HS-5 (cell line): ENCODE results near the gene VAC14.
"Not testable (repeated sequence)": the region's sequence is repeated elsewhere in the genome, so short reads cannot be mapped to it uniquely, and the experiment has no call there.

Experiments used
- DNase-seq: peaks from one replicate; pipeline ENCODE4 v3.0.0-alpha.2; 2012; ENCODE audit warnings: low read depth

VAC14 gene

GRCh38 chr16:70800781-70801480 lies at the start of gene VAC14:
VAC14 (minus strand) TSS chr16:70801158; CDS start chr16:70800900, 258 bp downstream.
- DNase-seq = peak; percentile 58

DNA sequence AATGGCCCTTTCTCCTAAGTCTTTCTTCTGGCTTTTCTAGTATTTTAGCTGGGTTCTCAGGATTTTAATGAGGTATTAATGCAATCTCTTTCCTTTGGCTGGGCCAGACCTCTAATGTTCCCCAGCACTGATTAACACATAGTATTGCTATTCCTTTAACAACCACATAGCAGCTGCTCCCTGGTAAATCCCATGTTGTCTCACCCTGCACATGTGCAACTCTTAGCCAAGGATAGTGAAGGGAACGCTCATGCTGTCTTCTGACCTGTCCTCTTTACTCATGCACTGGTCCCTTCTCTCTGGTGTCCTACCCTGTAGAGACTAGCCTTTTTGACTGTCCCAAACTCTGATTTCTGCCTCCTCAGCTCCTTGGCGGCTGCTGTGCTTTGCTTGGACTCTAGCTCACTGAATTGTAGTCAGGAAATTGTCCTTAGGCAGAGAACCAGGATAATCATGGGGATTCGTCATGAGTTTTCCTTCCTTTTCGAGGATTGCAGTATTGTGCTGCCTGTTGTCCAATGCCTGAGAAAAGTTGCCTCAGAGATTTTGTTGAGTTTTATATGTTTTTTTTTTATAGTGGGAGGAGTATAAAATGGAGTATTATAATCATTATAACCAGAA lies 22.6 kb upstream of the VAC14 start:
- DNase-seq = not testable (repeated sequence)

DNA sequence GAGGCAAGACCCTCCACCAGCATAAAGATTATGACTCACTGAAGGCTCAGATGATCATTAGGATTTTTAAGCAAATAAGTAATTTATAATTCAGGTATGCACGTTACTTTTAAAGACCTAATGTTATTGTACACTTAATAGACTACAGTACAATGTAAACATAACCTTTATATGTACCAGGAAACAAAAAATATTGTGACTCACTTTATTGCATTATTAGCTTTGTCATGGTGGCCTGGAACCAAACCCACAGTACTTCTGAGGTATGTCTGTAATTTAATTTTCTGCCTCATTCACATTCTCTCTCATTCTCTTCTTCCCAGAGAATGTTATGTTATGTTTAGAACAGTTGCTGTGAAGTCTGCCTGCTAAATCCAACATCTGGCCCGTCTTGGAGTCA lies 21.8 kb upstream of the VAC14 start:
- DNase-seq = not testable (repeated sequence)

DNA sequence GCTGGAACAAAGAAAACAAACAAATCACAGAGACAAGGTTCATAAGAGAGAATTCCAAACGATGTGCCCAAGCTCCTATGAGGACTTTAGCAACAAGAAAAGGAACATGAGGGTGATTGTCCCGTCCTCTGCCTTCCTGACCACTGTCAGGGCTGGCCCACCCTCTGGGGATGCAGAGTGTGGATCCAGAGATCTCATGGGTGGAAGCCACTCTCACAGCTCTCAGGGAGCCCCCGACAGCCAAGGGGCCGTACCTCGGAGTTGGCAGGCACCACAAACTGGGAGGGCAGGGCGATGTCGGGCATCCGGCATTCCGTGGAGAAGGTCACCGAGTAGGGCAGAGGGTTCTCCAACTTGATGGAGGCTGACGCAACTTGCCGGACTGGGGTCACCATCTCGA lies 17.1 kb upstream of the VAC14 start:
- not testable (repeated sequence) for DNase-seq

DNA sequence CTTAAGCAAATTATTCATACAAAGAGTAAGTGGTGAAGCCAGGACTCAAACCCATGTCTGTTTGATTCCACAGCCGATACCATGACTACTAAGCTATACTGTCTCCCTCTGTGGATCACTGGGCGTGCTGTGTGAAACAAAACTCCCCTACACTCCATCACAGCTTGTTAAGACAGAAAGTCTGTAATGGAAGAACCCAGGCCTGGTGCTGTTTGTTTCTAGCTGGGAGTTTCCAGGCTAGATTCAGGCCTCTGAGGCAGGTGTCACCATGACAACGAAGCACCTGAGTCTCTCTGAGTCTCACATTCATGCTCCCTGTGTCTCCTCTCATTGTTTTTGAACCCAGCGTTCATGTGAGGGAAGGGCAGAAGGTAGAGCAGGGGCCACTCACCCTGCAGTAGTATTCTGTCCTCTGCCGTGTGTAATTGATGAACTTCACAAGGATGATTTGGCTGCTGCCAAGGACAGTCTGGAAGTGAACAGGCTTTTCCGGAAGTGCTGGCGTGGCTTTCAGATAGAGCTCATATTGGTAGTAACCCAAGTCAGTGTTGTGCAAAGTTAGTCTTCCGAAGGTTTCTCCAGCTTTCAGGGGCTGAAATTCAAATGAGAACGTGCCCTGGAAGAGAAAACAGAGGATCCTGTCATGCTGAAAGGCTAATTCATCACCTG lies 8.6 kb upstream of the VAC14 start:
- DNase-seq = no peak

GRCh38 chr16:70808371-70808770 lies 7.4 kb upstream of the VAC14 start:
- DNase-seq = no peak

GRCh38 chr16:70805787-70806186 lies 4.8 kb upstream of the VAC14 start:
- peak; percentile 92 for DNase-seq

GRCh38 chr16:70805380-70805779 lies 4.4 kb upstream of the VAC14 start:
- no peak for DNase-seq

- no peak for DNase-seq
Measured at GRCh38 chr16:70804734-70805169, 3.8 kb upstream of the VAC14 start.

DNA sequence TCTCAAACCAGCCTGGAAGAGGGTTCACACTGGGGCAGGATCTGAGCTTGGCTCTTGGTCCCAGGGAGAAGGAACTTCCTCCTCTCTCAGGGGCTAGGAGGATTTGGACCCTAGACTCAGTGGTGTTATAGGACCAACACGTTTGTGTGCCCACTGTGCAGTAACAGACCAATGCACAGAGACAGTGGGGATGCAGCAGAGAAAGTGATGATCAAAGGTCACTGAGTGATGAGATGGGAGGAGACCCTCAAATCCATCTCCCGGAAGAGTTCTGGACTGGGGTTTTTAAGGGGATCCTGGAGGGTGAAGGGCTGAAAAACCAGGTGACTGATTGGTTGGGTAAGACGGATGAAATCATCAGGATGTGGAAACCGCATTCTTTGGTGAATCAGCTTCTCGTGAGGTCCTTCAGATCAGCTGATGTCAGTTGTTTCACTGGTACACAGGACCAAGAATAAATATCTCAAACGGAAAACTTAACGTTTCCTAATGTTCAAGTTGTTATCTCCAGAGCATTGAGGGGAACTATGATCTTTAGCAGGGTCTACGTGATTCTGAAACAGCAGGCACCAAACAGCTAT lies 3.3 kb upstream of the VAC14 start:
- DNase-seq = peak; percentile 99

DNA sequence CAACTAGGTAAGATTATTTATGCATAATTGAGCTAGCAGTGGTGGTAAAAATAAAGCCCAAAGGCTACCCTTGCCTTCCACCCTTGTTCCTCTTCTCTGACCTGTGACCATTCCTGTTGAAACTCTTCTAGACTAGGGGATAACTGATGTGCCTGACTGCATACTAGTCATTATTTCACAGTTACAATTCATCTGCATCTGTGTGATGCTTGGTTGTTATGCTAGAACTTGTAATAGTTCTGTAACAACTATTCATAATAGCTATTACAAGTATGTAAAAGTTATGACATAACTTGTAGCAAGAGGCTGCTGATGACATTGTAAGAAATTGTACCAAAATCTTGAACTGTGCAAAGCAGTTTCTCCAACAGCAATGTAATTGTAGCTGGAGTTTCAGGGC lies 2.4 kb upstream of the VAC14 start:
- DNase-seq = no peak

DNA sequence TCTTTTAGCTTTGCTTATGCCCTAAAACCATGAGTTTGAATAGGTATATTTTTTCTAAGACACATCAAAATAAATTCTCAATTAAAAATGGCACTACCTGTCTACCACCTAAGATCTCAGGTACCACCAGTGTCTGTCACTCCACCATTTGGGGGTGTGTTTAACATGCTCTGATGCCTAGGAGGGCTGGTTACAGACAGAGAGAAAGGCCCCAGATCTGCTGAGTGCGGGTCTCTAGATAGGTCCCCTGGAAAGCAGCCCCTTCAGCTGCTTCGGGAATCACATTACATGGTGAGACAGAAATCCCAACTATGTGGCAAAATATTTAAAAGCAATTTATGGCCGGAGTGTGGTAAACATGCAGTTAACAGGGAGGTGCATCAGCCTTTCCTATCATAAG lies 653 bp upstream of the VAC14 start:
- no peak for DNase-seq

DNA sequence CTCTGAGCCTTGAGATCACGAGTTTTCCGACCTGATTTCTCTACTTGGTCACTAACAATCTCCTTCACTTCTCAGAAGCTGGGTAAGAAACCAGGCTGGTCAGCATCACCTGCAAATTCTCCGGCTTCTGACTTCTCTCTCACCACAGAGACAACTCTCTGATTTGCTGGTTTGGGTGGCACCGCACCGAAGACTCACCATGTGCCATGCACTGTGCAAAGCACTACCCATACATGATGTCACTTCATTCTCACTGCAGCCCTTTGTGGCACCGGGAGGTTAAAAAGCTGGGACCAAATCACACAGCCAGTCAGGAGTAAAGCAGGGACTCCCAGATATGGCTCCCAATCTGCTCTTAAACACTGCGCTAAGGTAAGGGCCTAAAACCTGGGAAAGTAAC lies 647 bp downstream of the VAC14 start:
- DNase-seq = no peak

- DNase-seq = no peak
Measured at GRCh38 chr16:70796301-70796700, 4.7 kb downstream of the VAC14 start.

GRCh38 chr16:70795296-70795912 lies 5.6 kb downstream of the VAC14 start:
- DNase-seq = no peak

DNA sequence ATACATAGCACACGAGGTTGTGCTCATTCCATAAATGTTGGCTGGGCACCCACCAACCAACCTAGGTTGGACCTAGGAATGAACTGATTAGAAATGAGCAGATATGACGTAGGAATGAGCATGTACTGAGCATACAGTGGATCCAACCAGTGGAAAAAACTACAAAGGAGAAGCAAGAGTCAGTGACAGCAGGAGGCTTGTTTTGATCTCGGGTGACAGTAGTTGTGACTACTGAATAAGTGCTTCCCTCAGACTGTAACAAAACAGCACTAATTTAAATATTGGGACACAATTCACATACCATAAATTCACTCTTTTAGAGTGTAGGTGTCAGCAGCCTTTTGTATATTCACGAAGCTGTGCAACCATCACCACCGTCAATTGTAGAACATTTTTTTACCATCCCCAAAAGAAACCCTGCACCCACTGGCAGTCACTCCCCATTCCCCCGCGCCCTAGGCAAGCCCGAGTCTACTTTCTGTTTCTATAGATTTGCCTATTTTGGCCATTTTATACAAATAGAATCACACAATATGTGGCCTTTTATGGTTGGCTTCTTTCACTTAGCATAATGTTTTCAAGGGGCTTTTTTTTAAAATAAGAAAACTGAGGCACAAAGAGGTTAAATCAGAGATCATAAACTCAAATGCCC lies 7.0 kb downstream of the VAC14 start:
- no peak for DNase-seq

DNA sequence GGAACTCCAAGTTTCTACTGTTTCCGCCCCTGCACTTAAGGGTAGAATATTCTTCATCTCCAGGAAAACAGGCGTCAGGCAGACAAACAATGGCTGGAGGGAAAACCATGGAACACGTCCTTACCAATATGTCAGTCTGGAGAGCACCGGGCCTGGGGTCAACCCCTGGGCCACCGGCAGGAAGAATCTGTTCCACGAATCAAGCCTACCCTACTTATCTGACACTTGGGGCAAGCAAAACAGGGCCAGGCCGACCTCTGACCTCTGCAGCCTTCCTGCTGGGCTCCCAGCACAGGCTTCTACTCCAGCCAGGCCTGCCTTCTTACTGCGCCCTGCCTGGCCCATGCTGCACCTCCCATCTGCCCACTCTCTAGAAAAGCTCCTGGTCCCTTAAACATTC lies 10.1 kb downstream of the VAC14 start:
- DNase-seq = no peak

DNA sequence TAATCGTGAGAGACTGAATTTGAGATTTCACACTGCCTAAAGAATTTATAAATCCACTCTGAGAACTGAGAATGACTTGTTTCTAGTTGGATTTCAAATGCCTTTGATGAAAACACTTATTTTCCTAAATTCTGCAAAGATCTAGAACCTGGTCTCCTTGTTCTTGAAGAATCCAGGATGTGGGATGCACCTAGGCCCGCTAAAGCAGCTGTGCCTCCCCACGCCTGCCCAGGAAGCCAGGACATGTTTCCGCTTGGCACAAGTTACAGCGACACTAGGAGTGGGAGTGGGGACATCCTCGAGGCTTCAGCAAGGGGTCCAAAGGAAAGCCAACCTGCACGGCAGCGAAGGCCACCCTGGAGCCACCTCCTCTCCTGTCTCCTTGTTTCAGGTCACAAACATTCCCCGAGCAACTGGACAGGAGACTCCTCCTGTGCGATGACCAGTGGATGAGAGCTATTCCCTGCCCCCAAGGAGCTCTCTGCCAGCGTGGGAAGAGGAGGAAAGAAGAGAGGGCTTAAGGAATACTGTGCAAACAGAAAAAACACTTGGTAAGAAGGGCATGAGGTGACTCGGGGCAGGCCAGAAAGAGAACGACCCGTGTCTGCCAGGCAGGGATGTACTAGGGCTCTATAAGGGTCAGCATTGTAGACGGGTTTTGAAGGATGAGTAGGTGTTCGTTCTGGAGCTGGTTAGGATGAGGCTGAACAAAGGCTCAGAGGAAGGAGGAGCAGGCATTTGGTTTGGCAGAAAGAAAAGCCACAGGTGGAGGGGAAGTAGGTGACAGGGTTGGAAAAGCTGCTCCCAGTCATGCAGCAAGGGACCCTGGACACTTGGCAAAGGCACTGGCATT lies 11.1 kb downstream of the VAC14 start:
- no peak for DNase-seq

DNA sequence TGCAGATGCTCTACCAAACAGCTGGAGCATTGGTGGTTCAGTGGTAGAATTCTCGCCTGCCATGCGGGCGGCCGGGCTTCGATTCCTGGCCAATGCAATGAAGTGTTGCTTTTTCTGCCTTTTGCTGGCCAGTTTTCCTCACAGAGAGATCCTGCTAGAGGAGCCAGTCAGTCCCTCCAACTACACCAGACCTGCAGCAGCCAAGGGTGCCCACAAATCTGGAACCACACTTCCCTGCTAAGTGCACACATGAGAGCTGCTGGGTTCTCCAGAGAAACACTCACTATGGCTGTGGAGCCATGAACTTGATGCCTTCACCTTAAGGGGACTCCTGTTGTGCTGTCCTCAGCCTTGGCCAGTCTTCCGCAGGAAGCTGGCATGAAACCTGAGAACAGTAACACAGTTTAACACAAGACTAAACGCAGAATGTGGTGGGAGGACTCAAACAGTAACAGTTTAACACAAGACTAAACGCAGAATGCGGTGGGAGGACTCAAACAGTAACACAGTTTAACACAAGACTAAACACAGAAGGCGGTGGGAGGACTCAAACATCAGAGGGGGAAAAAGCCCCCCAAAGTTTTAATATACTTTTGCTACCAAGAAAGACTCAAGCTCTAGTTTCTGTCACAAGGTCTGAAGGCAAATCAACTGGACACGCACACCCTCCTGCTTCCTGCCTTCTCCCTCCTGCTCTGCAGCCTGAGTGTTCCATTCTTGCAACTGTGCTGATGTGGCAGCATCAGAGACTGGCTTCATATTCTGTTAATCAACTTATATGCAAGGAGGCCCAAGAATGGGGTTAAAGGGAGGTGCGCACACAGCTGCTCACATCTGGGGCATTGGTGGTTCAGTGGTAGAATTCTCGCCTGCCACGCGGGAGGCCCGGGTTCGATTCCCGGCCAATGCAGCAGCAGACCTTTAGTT lies 12.0 kb downstream of the VAC14 start:
- no peak for DNase-seq
